Smooth muscle cell of the umbilical artery (primary cell): ENCODE measurements around the gene MT1F. TPM values are rescaled to one million over a fixed set of nuclear protein-coding genes. Genes with fewer than 3 reads are reported as not detected.

Source experiments
- total RNA-seq: library from RNA; depleted of rRNA; stranded (reverse); fragments of >200 nt; gene quantifications from 2 replicates; pipeline ENCODE4 v1.2.3, GENCODE V29; 2014

Gene MT1F
- not detected in 2 replicates for total RNA-seq

GRCh38 chr16:56657555-56658326 lies at the start of gene MT1F:
TSS of gene MT1F (plus strand) at chr16:56657959. CDS start at chr16:56658059, 100 bp downstream.

GRCh38 chr16:56608043-56608875 lies 49.5 kb upstream of the MT1F start, which contains the start of gene MT2A:
TSS of gene MT2A (plus strand) at chr16:56608584. CDS start at chr16:56608656, 72 bp downstream.

GRCh38 chr16:56625140-56625942 lies 32.4 kb upstream of the MT1F start, which contains the start of gene MT1E:
TSS of gene MT1E (plus strand) at chr16:56625781. CDS start at chr16:56625852, 71 bp downstream.

GRCh38 chr16:56632156-56632847 lies 25.5 kb upstream of the MT1F start, which contains the start of gene MT1M:
TSS of gene MT1M (plus strand) at chr16:56632659. CDS start at chr16:56632732, 73 bp downstream.

GRCh38 chr16:56637814-56638750 lies 19.7 kb upstream of the MT1F start, which contains the start of gene MT1A:
TSS of gene MT1A (plus strand) at chr16:56638666. CDS start at chr16:56638739, 73 bp downstream.

GRCh38 chr16:56651586-56651985 lies 6.2 kb upstream of the MT1F start, which contains the start of gene MT1B:
TSS of gene MT1B (plus strand) at chr16:56651886. CDS start at chr16:56651954, 68 bp downstream.

GRCh38 chr16:56667581-56668571 lies 10.1 kb downstream of the MT1F start, which contains the start of gene MT1G:
TSS of gene MT1G (minus strand) at chr16:56668065. CDS start at chr16:56667993, 72 bp downstream.

GRCh38 chr16:56669005-56669839 lies 11.5 kb downstream of the MT1F start, which contains the start of gene MT1H:
TSS of gene MT1H (plus strand) at chr16:56669814. CDS start at chr16:56669885, 71 bp downstream.

GRCh38 chr16:56681939-56682702 lies 24.4 kb downstream of the MT1F start, which contains the start of gene MT1X:
TSS of gene MT1X (plus strand) at chr16:56682470. CDS start at chr16:56682541, 71 bp downstream.

Other genes with a start within 250 kb of the MT1F start
- gene AMFR, start 232.4 kb upstream of the MT1F start, total RNA-seq = 191 and 249 TPM in 2 replicates
- gene NUDT21, start 206.6 kb upstream of the MT1F start, total RNA-seq = 65.6 and 110 TPM in 2 replicates
- 77.8 and 197 TPM in 2 replicates for gene OGFOD1, start 206.4 kb upstream of the MT1F start, total RNA-seq
- gene BBS2, start 137.9 kb upstream of the MT1F start, total RNA-seq = 51.5 and 63.5 TPM in 2 replicates
- gene MT4, start 92.9 kb upstream of the MT1F start, total RNA-seq = not detected in 2 replicates
- gene MT3, start 68.4 kb upstream of the MT1F start, total RNA-seq = not detected in 2 replicates
- gene MT2A, start 49.4 kb upstream of the MT1F start, total RNA-seq = 50.5 and 205 TPM in 2 replicates
- 51.1 and 79.6 TPM in 2 replicates for gene MT1E, start 32.2 kb upstream of the MT1F start, total RNA-seq
- not detected in 2 replicates for gene MT1M, start 25.3 kb upstream of the MT1F start, total RNA-seq
- 0.88 TPM in 1 of 2 replicates, not detected in the other for gene MT1A, start 19.3 kb upstream of the MT1F start, total RNA-seq
- gene MT1B, start 6.1 kb upstream of the MT1F start, total RNA-seq = not detected in 2 replicates
- not detected in 2 replicates for gene MT1G, start 10.1 kb downstream of the MT1F start, total RNA-seq
- gene MT1H, start 11.9 kb downstream of the MT1F start, total RNA-seq = not detected in 2 replicates
- 9.4 and 13.4 TPM in 2 replicates for gene MT1X, start 24.5 kb downstream of the MT1F start, total RNA-seq
- gene NUP93, start 72.2 kb downstream of the MT1F start, total RNA-seq = 41.3 and 79.6 TPM in 2 replicates
- 0.30 TPM in 1 of 2 replicates, not detected in the other for gene SLC12A3, start 207.2 kb downstream of the MT1F start, total RNA-seq